ENCODE data around the gene PHLDB1. TPM values are rescaled to one million over a fixed set of nuclear protein-coding genes. Genes with fewer than 3 reads are reported as not detected.
A peak's percentile ranks its signal among the peaks of the same experiment; 100 is the strongest.

Gene PHLDB1
- polyA plus RNA-seq, 3 donors, result 0.17 TPM; not detected in 2

DNA sequence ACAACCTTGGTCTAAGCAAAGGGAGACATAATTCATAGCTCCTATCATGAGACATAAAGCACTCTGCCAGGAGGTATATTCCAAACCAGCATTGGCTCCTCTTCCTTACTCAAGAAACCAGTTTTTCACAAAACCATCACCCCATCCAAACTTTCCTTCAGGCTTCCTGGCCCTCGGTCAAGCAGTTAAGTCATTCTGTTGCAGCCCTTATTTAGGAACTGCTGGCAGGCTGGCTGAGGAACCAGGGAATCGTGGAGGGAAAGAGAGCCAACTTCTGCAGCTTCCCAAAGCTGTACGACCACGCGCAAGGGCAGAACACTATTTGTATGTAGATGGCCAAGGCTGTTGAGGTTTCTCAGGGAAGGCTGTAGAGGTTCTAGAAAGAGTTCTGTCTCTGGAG is 42.4 kb upstream of the PHLDB1 start:
- H3K36me3 ChIP-seq (replicated peaks in 1 of 2; ENCODE audit: control insufficient read depth in 1 of 2, insufficient read depth in 2 of 2, low read length in 2 of 2), result no peaks in the 10 kb centered on the region
- H3K27ac Mint-ChIP-seq, result peak overlapping the region in 3 of 7 donors; percentile 24 to 88 (median 63)
- H3K79me2 ChIP-seq (ENCODE audit: insufficient read depth, low read length), result no peaks in the 10 kb centered on the region
- H3K4me3 ChIP-seq (replicated peaks in 1 of 3; ENCODE audit: low read depth in 2 of 3, low read length in 3 of 3), result no peak overlapping the region
- H3K9ac ChIP-seq (ENCODE audit: insufficient read depth, low read length, poor library complexity, severe bottlenecking), result no peak overlapping the region
- H3K36me3 Mint-ChIP-seq, result peaks cover 0 to 4% of the 10 kb centered on the region in 2 donors
- H3K4me2 ChIP-seq (replicated peaks; ENCODE audit: extremely low read depth, low read length, poor library complexity, severe bottlenecking), result peak overlapping the region; percentile 97
- intact Hi-C loops (cut with micrococcal nuclease), result no loop called here
- H3K27me3 ChIP-seq (ENCODE audit: control insufficient read depth in 2 of 2, insufficient read depth in 2 of 2, low read length in 2 of 2), result no peaks in the 10 kb centered on the region
- no peak overlapping the region for H3K27ac ChIP-seq (ENCODE audit: low read depth in 1 of 2, low read length in 2 of 2)
- peak overlapping the region; percentile 48 to 60 for H3K4me3 Mint-ChIP-seq
- no peaks in the 10 kb centered on the region for H3K9me3 Mint-ChIP-seq
- WGBS (ENCODE audit: insufficient coverage), result 29% methylated on average over 2 of the region's 5 CpGs
- H3K9me3 ChIP-seq (replicated peaks in 1 of 2; ENCODE audit: control insufficient read depth in 1 of 2, insufficient read depth in 1 of 2, low read length in 2 of 2), result no peaks in the 10 kb centered on the region
- H3K4me1 ChIP-seq (ENCODE audit: control insufficient read depth in 1 of 2, insufficient read depth in 2 of 2, low read length in 2 of 2), result peaks cover 4 to 6% of the 10 kb centered on the region in 2 donors
- H3K27me3 Mint-ChIP-seq (ENCODE audit: low read depth in 3 of 3), result peaks cover 0 to 2% (median 2%) of the 10 kb centered on the region in 3 donors
- peak overlapping the region; percentile 66 for H2AFZ ChIP-seq (ENCODE audit: insufficient read depth, low read depth, low read length, poor library complexity, severe bottlenecking)
- no peaks in the 10 kb centered on the region for H4K20me1 ChIP-seq (ENCODE audit: insufficient read depth, low read length)
- no peak for DNase-seq
- peaks cover 8% of the 10 kb centered on the region for H3K4me1 Mint-ChIP-seq
- TF ChIP-seq, protein P1, sequence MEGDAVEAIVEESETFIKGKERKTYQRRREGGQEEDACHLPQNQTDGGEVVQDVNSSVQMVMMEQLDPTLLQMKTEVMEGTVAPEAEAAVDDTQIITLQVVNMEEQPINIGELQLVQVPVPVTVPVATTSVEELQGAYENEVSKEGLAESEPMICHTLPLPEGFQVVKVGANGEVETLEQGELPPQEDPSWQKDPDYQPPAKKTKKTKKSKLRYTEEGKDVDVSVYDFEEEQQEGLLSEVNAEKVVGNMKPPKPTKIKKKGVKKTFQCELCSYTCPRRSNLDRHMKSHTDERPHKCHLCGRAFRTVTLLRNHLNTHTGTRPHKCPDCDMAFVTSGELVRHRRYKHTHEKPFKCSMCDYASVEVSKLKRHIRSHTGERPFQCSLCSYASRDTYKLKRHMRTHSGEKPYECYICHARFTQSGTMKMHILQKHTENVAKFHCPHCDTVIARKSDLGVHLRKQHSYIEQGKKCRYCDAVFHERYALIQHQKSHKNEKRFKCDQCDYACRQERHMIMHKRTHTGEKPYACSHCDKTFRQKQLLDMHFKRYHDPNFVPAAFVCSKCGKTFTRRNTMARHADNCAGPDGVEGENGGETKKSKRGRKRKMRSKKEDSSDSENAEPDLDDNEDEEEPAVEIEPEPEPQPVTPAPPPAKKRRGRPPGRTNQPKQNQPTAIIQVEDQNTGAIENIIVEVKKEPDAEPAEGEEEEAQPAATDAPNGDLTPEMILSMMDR (IDR thresholded peaks at IDR 0.05), result no peak

DNA sequence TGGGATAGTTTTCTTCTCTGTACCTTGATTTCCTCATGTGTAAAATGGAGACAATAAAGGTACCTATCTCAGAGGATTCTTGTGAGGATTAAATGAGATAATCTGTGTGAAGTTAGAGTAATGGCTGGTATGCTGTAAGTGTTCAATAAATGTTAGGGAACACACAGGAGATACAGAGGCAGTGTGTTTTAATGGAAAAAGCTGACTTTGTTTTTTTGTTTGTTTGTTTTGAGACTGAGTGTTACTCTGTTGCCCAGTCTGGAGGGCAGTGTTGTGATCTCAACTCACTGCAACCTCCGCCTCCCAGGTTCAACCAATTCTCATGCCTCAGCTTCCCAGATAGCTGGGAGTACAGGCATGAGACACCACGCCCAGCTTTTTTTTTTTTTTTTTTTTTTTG is 37.7 kb upstream of the PHLDB1 start:
- Mint-ChIP-seq H3K9me3 (no peaks in the 10 kb centered on the region), H3K27me3 (ENCODE audit: low read depth in 3 of 3) (no peaks in the 10 kb centered on the region), H3K4me1 (peaks cover 31% of the 10 kb centered on the region), H3K27ac (no peak overlapping the region), H3K36me3 (no peaks in the 10 kb centered on the region), H3K4me3 (no peak overlapping the region)
- H3K36me3 ChIP-seq (replicated peaks in 1 of 2; ENCODE audit: control insufficient read depth in 1 of 2, insufficient read depth in 2 of 2, low read length in 2 of 2), result no peaks in the 10 kb centered on the region
- peaks cover 12% of the 10 kb centered on the region for H4K20me1 ChIP-seq (ENCODE audit: insufficient read depth, low read length)
- 100% methylated on average over 2 of the region's 2 CpGs for WGBS (ENCODE audit: insufficient coverage)
- peaks cover 29% of the 10 kb centered on the region for H3K79me2 ChIP-seq (ENCODE audit: insufficient read depth, low read length)
- no peaks in the 10 kb centered on the region for H3K27me3 ChIP-seq (ENCODE audit: control insufficient read depth in 2 of 2, insufficient read depth in 2 of 2, low read length in 2 of 2)
- H2AFZ ChIP-seq (ENCODE audit: insufficient read depth, low read depth, low read length, poor library complexity, severe bottlenecking), result no peak overlapping the region
- TF ChIP-seq, protein P1 (IDR thresholded peaks at IDR 0.05), result no peak
- no peak for DNase-seq
- H3K9ac ChIP-seq (ENCODE audit: insufficient read depth, low read length, poor library complexity, severe bottlenecking), result no peak overlapping the region
- no peak overlapping the region for H3K27ac ChIP-seq (ENCODE audit: low read depth in 1 of 2, low read length in 2 of 2)
- no peak overlapping the region for H3K4me3 ChIP-seq (replicated peaks in 1 of 3; ENCODE audit: low read depth in 2 of 3, low read length in 3 of 3)
- intact Hi-C loops (cut with micrococcal nuclease), result no loop called here
- peaks cover 23 to 33% of the 10 kb centered on the region in 2 donors for H3K4me1 ChIP-seq (ENCODE audit: control insufficient read depth in 1 of 2, insufficient read depth in 2 of 2, low read length in 2 of 2)
- H3K9me3 ChIP-seq (replicated peaks in 1 of 2; ENCODE audit: control insufficient read depth in 1 of 2, insufficient read depth in 1 of 2, low read length in 2 of 2), result no peaks in the 10 kb centered on the region
- no peak overlapping the region for H3K4me2 ChIP-seq (replicated peaks; ENCODE audit: extremely low read depth, low read length, poor library complexity, severe bottlenecking)

Data from CD14-positive monocyte (primary cell).